Sigmoid colon (tissue), 7 donors: ENCODE results near the gene TRAPPC12. TPM values are rescaled to one million over a fixed set of nuclear protein-coding genes. Genes with fewer than 3 reads are reported as not detected.
A peak's percentile ranks its signal among the peaks of the same experiment; 100 is the strongest.

Experiments
- DNase-seq: peaks from one replicate; pipeline ENCODE4 v3.0.0-alpha.2; 2019
- H3K27ac ChIP-seq, 4 donors: fragments of 200-600 bp; sonication (generic); one replicate each; pipeline ENCODE4 v1.5.1; 2016 to 2019; ENCODE audit warnings: mild to moderate bottlenecking in 1 of 4
- H3K27me3 ChIP-seq, 3 donors: fragments of 200-600 bp; sonication (generic); one replicate each; pipeline ENCODE4 v1.5.1; 2019; ENCODE audit warnings: mild to moderate bottlenecking in 1 of 3
- H3K36me3 ChIP-seq, 4 donors: fragments of 200-600 bp; sonication (generic); one replicate each; pipeline ENCODE4 v1.5.1; 2016 to 2019
- H3K4me1 ChIP-seq, 4 donors: fragments of 200-600 bp; sonication (generic); one replicate each; pipeline ENCODE4 v1.5.1; 2017 to 2019
- H3K4me3 ChIP-seq, 4 donors: fragments of 200-600 bp; sonication (generic); one replicate each; pipeline ENCODE4 v1.5.1; 2017 to 2019; ENCODE audit warnings: mild to moderate bottlenecking in 2 of 4, moderate library complexity in 1 of 4
- H3K9me3 ChIP-seq, 4 donors: fragments of 200-600 bp in 3 of 4; sonication (generic) in 3 of 4; one replicate each; pipeline versions ENCODE4 v1.5.1 to v1.6.1; 2013 to 2019
- CTCF ChIP-seq, 4 experiments: fragments of 450-650 bp in 3 of 4; fragments of 200-600 bp in 1 of 4; IDR thresholded peaks; one replicate each; pipeline ENCODE4 v1.5.1; 2016 to 2019; ENCODE audit warnings: antibody characterized with exemption in 4 of 4, mild to moderate bottlenecking in 3 of 4, moderate library complexity in 2 of 4
- EP300 ChIP-seq, 4 donors: sonication (generic); formaldehyde crosslinking; IDR thresholded peaks; one replicate each; pipeline ENCODE4 v1.6.1; 2017; ENCODE audit warnings: antibody characterized with exemption in 4 of 4
- POLR2A ChIP-seq, 2 donors: fragments of 450-650 bp; IDR thresholded peaks; one replicate each; pipeline ENCODE4 v1.6.1; 2016; ENCODE audit warnings: antibody characterized with exemption in 2 of 2, mild to moderate bottlenecking in 2 of 2, moderate library complexity in 2 of 2
- POLR2AphosphoS5 ChIP-seq, 4 donors: sonication (generic); formaldehyde crosslinking; IDR thresholded peaks; one replicate each; pipeline ENCODE4 v1.6.1; 2017; ENCODE audit warnings: antibody characterized with exemption in 4 of 4
- WGBS, 2 donors: extraction: QIAGEN DNeasy Blood & Tissue Kit; methylation state at CpG; one replicate each; pipeline ENCODE4 v1.1.7; 2013; 5-methylcytosine and 5-hydroxymethylcytosine counted together
- intact Hi-C: fragments of 100-400 bp; cut with DNase I; formaldehyde crosslinking; loops from one replicate; pipeline ENCODE4 v1.15.1; 2023
- polyA plus RNA-seq, 3 donors: library from polyadenylated mRNA; stranded (reverse); fragments of 200-250 nt; gene quantifications; one replicate each; pipeline ENCODE4 v1.2.3, GENCODE V29; 2013
- total RNA-seq, 4 donors: library from RNA; depleted of rRNA; stranded (reverse); fragments of >200 nt; gene quantifications; one replicate each; pipeline ENCODE4 v1.1.0, GENCODE V29; 2016
- donor health status: healthy with polysubstance abuse.
- donor health status: Bipolar disorder and iron deficiency.
- donor health status: healthy.

The TRAPPC12 gene
- total and polyA plus RNA-seq, 7 donors = 22.7 to 79.5 (median 50.5) TPM

DNA sequence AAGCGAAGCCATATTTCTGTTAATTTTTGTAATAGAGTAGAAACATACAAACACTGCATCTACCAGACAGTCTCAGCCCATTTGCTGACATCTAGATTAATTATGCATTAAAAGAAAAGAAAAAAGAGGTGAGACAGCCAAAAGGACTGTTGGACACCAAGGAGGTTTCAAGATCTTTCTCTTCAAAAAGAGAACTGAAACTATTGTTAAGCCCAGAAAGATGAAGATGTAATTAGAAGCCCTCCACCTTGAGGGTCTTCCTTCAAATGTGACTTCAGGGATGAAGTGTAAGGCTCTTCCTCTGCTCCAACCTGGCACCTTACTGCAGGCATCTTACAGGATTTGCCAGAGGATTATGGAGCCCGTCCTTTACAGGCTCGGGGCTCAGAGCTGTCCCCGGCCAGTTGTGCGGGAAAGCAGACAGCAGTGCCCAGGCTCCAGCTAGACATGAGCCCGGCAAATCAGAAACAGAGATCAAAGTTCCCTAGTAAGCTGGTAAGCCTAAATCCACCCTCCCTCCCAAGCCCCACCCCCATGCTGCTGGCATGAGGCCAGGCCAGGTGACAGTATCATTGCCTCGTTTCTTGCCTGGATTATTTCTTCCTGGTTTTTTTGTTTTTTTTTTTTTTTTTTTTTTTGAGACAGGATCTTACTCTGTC lies 101.0 kb downstream of the TRAPPC12 start:
- Histone ChIP-seq H3K27ac (no peak overlapping the region), H3K4me1 (no peaks in the 10 kb centered on the region), H3K36me3 (peaks cover 5 to 50% (median 22%) of the 10 kb centered on the region in 4 donors), H3K27me3 (no peaks in the 10 kb centered on the region), H3K4me3 (no peak overlapping the region), H3K9me3 (no peaks in the 10 kb centered on the region)
- no peak for DNase-seq
- WGBS, 2 donors = 27 to 55% methylated on average over 7 of the region's 7 CpGs
- intact Hi-C loops = no loop called here
- no peak for TF ChIP-seq EP300 (IDR thresholded peaks at IDR 0.05)
- no peak for TF ChIP-seq CTCF (IDR thresholded peaks at IDR 0.05)
- no peak for TF ChIP-seq POLR2AphosphoS5 (IDR thresholded peaks at IDR 0.05)
- no peak for TF ChIP-seq POLR2A (IDR thresholded peaks at IDR 0.05)

- 37 to 79% methylated on average over 5 of the region's 5 CpGs for WGBS, 2 donors
- no peaks in the 10 kb centered on the region for H3K27me3 ChIP-seq
- no peak overlapping the region for H3K4me3 ChIP-seq
- no peak for DNase-seq
- H3K36me3 ChIP-seq = peaks cover 5 to 45% (median 21%) of the 10 kb centered on the region in 4 donors
- no peaks in the 10 kb centered on the region for H3K9me3 ChIP-seq
- no peaks in the 10 kb centered on the region for H3K4me1 ChIP-seq
- H3K27ac ChIP-seq = no peak overlapping the region
- intact Hi-C loops = no loop called here
- TF ChIP-seq POLR2AphosphoS5 (IDR thresholded peaks at IDR 0.05) (no peak), POLR2A (IDR thresholded peaks at IDR 0.05) (no peak), EP300 (IDR thresholded peaks at IDR 0.05) (no peak), CTCF (IDR thresholded peaks at IDR 0.05) (no peak)
Measured at GRCh38 chr2:3481011-3481400, 101.5 kb downstream of the TRAPPC12 start.

GRCh38 chr2:3481736-3482362 lies 102.4 kb downstream of the TRAPPC12 start:
- Histone ChIP-seq H3K36me3 (peaks cover under 1 to 38% (median 20%) of the 10 kb centered on the region in 4 donors), H3K27me3 (no peaks in the 10 kb centered on the region), H3K9me3 (no peaks in the 10 kb centered on the region), H3K27ac (no peak overlapping the region), H3K4me1 (no peaks in the 10 kb centered on the region), H3K4me3 (no peak overlapping the region)
- WGBS, 2 donors = 94% methylated on average over 20 of the region's 20 CpGs
- TF ChIP-seq EP300 (IDR thresholded peaks at IDR 0.05) (no peak), CTCF (IDR thresholded peaks at IDR 0.05) (no peak)
- no peak for DNase-seq
- intact Hi-C loops = no loop called here

DNA sequence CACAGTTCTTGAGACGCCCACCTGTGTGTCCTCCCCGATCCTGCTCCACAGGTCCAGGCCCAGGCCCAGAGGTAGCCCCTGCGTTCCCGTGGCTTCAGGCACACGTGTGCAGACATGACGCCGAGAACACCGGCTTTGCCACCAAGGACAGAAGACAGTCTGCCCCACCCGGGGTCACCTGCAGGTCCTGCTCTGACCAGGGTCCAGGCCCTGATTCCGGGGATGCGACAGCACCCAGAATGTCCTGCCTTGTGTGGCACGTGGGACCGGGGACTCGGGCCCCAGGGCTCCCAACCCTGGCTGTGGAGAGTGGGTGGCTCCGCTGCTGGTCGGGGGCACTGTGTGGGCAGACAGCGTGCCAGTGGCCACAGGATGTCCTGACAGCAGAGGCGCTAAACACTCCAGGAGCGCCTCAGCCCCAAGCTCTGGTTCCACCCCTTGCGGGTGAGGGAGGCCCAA lies 102.9 kb downstream of the TRAPPC12 start:
- no peaks in the 10 kb centered on the region for H3K9me3 ChIP-seq
- peaks cover 0 to 37% (median 20%) of the 10 kb centered on the region in 4 donors for H3K36me3 ChIP-seq
- peak; percentile 48 for DNase-seq
- no peak overlapping the region for H3K27ac ChIP-seq
- 93 to 96% methylated on average over 20 of the region's 20 CpGs for WGBS, 2 donors
- H3K4me3 ChIP-seq = no peak overlapping the region
- no peaks in the 10 kb centered on the region for H3K27me3 ChIP-seq
- H3K4me1 ChIP-seq = no peaks in the 10 kb centered on the region
- TF ChIP-seq POLR2A (IDR thresholded peaks at IDR 0.05) (no peak), CTCF (IDR thresholded peaks at IDR 0.05) (no peak), POLR2AphosphoS5 (IDR thresholded peaks at IDR 0.05) (no peak), EP300 (IDR thresholded peaks at IDR 0.05) (no peak)
- intact Hi-C loops = no loop called here
